CD14-positive monocyte (primary cell): ENCODE results near the gene SLC6A8. TPM values are rescaled to one million over a fixed set of nuclear protein-coding genes. Genes with fewer than 3 reads are reported as not detected.

Source experiments
- DNase-seq, 3 donors: peaks; one replicate each; pipeline ENCODE4 v3.0.0-alpha.2; 2011 to 2022
- H2AFZ ChIP-seq: 2 replicates; pipeline ENCODE4 v1.6.0; 2012; ENCODE audit warnings: mild to moderate bottlenecking, low read depth, low read length, inconsistent platforms; ENCODE audit not compliant: insufficient read depth, poor library complexity, severe bottlenecking
- H3K27ac ChIP-seq, 2 donors: 1 replicate in 1 of 2; 2 replicates in 1 of 2; pipeline ENCODE4 v1.5.1; 2012 to 2013; ENCODE audit warnings: low read length in 2 of 2, control low read depth in 1 of 2, inconsistent platforms in 1 of 2, low read depth in 1 of 2, mild to moderate bottlenecking in 1 of 2
- H3K27me3 ChIP-seq, 2 donors: one replicate each; pipeline versions ENCODE4 v1.6.0 to v1.6.1; 2011 to 2013; ENCODE audit warnings: low read length in 2 of 2; ENCODE audit not compliant: control insufficient read depth in 2 of 2, insufficient read depth in 2 of 2
- H3K36me3 ChIP-seq, 2 donors: replicated peaks in 1 of 2; 1 replicate in 1 of 2; 2 replicates in 1 of 2; pipeline versions ENCODE4 v1.5.1 to v1.6.1; 2012 to 2013; ENCODE audit warnings: low read length in 2 of 2, control low read depth in 1 of 2, inconsistent platforms in 1 of 2, mild to moderate bottlenecking in 1 of 2; ENCODE audit not compliant: insufficient read depth in 2 of 2, control insufficient read depth in 1 of 2
- H3K4me1 ChIP-seq, 2 donors: 1 replicate in 1 of 2; 2 replicates in 1 of 2; pipeline versions ENCODE4 v1.5.1 to v1.6.1; 2012 to 2013; ENCODE audit warnings: low read length in 2 of 2, control low read depth in 1 of 2, inconsistent platforms in 1 of 2, mild to moderate bottlenecking in 1 of 2, moderate library complexity in 1 of 2; ENCODE audit not compliant: insufficient read depth in 2 of 2, control insufficient read depth in 1 of 2
- H3K4me2 ChIP-seq: replicated peaks from 2 replicates; pipeline ENCODE3; 2012; ENCODE audit warnings: low read length, moderate library complexity, mild to moderate bottlenecking; ENCODE audit not compliant: poor library complexity, severe bottlenecking; ENCODE audit errors: extremely low read depth
- H3K4me3 ChIP-seq, 3 experiments: fragments of 200-600 bp in 1 of 3; sonication (generic) in 1 of 3; replicated peaks in 1 of 3; 1 replicate in 2 of 3; 2 replicates in 1 of 3; pipeline ENCODE4 v1.5.1; 2011 to 2013; ENCODE audit warnings: low read length in 3 of 3, mild to moderate bottlenecking in 3 of 3, control low read depth in 2 of 3, low read depth in 2 of 3, inconsistent platforms in 1 of 3, moderate library complexity in 1 of 3
- H3K79me2 ChIP-seq: 2 replicates; pipeline ENCODE4 v1.6.0; 2012; ENCODE audit warnings: mild to moderate bottlenecking, control low read depth, inconsistent platforms, low read length, moderate library complexity; ENCODE audit not compliant: insufficient read depth
- H3K9ac ChIP-seq: 2 replicates; pipeline ENCODE4 v1.6.0; 2017; ENCODE audit warnings: low read length, mild to moderate bottlenecking; ENCODE audit not compliant: insufficient read depth, poor library complexity, severe bottlenecking
- H3K9me3 ChIP-seq, 2 donors: replicated peaks in 1 of 2; 1 replicate in 1 of 2; 2 replicates in 1 of 2; pipeline versions ENCODE4 v1.5.1 to v1.6.1; 2012 to 2013; ENCODE audit warnings: low read length in 2 of 2, control low read depth in 1 of 2; ENCODE audit not compliant: control insufficient read depth in 1 of 2, insufficient read depth in 1 of 2
- H4K20me1 ChIP-seq: 2 replicates; pipeline ENCODE4 v1.6.0; 2012; ENCODE audit warnings: mild to moderate bottlenecking, low read length, control low read depth, moderate library complexity; ENCODE audit not compliant: insufficient read depth
- H3K27ac Mint-ChIP-seq, 7 donors: one replicate each; pipeline ENCODE4 v1.8.0; 2020; ENCODE audit warnings: mild to moderate bottlenecking in 7 of 7, mixed read lengths in 7 of 7, moderate library complexity in 6 of 7, inconsistent platforms in 2 of 7
- H3K27me3 Mint-ChIP-seq, 3 donors: one replicate each; pipeline ENCODE4 v1.8.0; 2021 to 2022; ENCODE audit warnings: low read depth in 3 of 3, mild to moderate bottlenecking in 3 of 3, mixed read lengths in 3 of 3, moderate library complexity in 3 of 3, inconsistent platforms in 1 of 3
- H3K36me3 Mint-ChIP-seq, 2 donors: one replicate each; pipeline ENCODE4 v1.8.0; 2020; ENCODE audit warnings: mixed read lengths in 2 of 2, inconsistent platforms in 1 of 2, mild to moderate bottlenecking in 1 of 2
- H3K4me1 Mint-ChIP-seq: one replicate; pipeline ENCODE4 v1.8.0; 2020; ENCODE audit warnings: mild to moderate bottlenecking, mixed read lengths
- H3K4me3 Mint-ChIP-seq, 2 donors: one replicate each; pipeline ENCODE4 v1.8.0; 2020; ENCODE audit warnings: mild to moderate bottlenecking in 2 of 2, mixed read lengths in 2 of 2, moderate library complexity in 1 of 2
- H3K9me3 Mint-ChIP-seq, 7 donors: one replicate each; pipeline ENCODE4 v1.8.0; 2020 to 2022; ENCODE audit warnings: mixed read lengths in 7 of 7, mild to moderate bottlenecking in 6 of 7, moderate library complexity in 6 of 7, inconsistent platforms in 2 of 7
- CTCF ChIP-seq: fragments of 200-600 bp; IDR thresholded peaks from one replicate; pipeline ENCODE4 v1.8.0; 2022; ENCODE audit warnings: antibody characterized with exemption, mild to moderate bottlenecking
- WGBS: methylation state at CpG from one replicate; pipeline ENCODE4 v1.1.5; 2013; ENCODE audit warnings: missing lambda C conversion rate; ENCODE audit not compliant: insufficient coverage; 5-methylcytosine and 5-hydroxymethylcytosine counted together
- intact Hi-C, 2 donors: fragments of 100-400 bp; cut with micrococcal nuclease; formaldehyde crosslinking; loops; one replicate each; pipeline versions ENCODE4 v1.15.0 to v1.15.1; 2023
- polyA plus RNA-seq, 3 donors: library from polyadenylated mRNA; depleted of rRNA in 1 of 3; unstranded in 2 of 3; stranded (reverse) in 1 of 3; fragments of 300-500 nt in 2 of 3; fragments of >200 nt in 1 of 3; fragmentation: Illumina TruSeq in 2 of 3; gene quantifications; 1 replicate in 2 of 3; 2 replicates in 1 of 3; pipeline ENCODE4 v1.2.3, GENCODE V29; 2012 to 2021

Gene SLC6A8
- polyA plus RNA-seq, 3 donors, result 0.23 to 5.6 (median 0.85) TPM

GRCh38 chrX:153684467-153685155 lies 3.1 kb upstream of the SLC6A8 start:
- no peak overlapping the region for H3K4me3 Mint-ChIP-seq
- H3K4me1 ChIP-seq, result no peaks in the 10 kb centered on the region
- peaks cover 4 to 40% of the 10 kb centered on the region in 2 donors for H3K27me3 ChIP-seq
- no peak for DNase-seq
- peaks cover 3 to 10% of the 10 kb centered on the region in 2 donors for H3K9me3 ChIP-seq
- intact Hi-C loops, result no loop called here
- H3K27ac Mint-ChIP-seq, result no peak overlapping the region
- peaks cover 27 to 63% (median 44%) of the 10 kb centered on the region in 3 donors for H3K27me3 Mint-ChIP-seq
- no peaks in the 10 kb centered on the region for H3K36me3 ChIP-seq
- WGBS, result 83% methylated on average over 2 of the region's 21 CpGs
- H3K27ac ChIP-seq, result no peak overlapping the region
- no peak overlapping the region for H3K9ac ChIP-seq
- no peak overlapping the region for H2AFZ ChIP-seq
- peaks cover 2 to 3% of the 10 kb centered on the region in 2 donors for H3K36me3 Mint-ChIP-seq
- TF ChIP-seq CTCF, result no peak
- peaks cover 12% of the 10 kb centered on the region for H3K4me1 Mint-ChIP-seq
- H3K79me2 ChIP-seq, result no peaks in the 10 kb centered on the region
- H3K4me2 ChIP-seq, result no peak overlapping the region
- peaks cover 0 to 19% (median 9%) of the 10 kb centered on the region in 7 donors for H3K9me3 Mint-ChIP-seq
- H4K20me1 ChIP-seq, result no peaks in the 10 kb centered on the region
- no peak overlapping the region for H3K4me3 ChIP-seq

GRCh38 chrX:153685156-153685536 lies 2.6 kb upstream of the SLC6A8 start:
- no peaks in the 10 kb centered on the region for H3K36me3 ChIP-seq
- no peaks in the 10 kb centered on the region for H4K20me1 ChIP-seq
- no peak overlapping the region for H2AFZ ChIP-seq
- Mint-ChIP-seq H3K36me3 (peaks cover 2 to 3% of the 10 kb centered on the region in 2 donors), H3K4me1 (peaks cover 12% of the 10 kb centered on the region), H3K9me3 (peaks cover 0 to 19% (median 9%) of the 10 kb centered on the region in 7 donors), H3K27me3 (peaks cover 27 to 62% (median 44%) of the 10 kb centered on the region in 3 donors), H3K27ac (no peak overlapping the region), H3K4me3 (no peak overlapping the region)
- no peak overlapping the region for H3K9ac ChIP-seq
- no peak overlapping the region for H3K27ac ChIP-seq
- H3K9me3 ChIP-seq, result peaks cover 3 to 10% of the 10 kb centered on the region in 2 donors
- WGBS, result 62% methylated on average over 11 of the region's 21 CpGs
- H3K4me2 ChIP-seq, result no peak overlapping the region
- no peak overlapping the region for H3K4me3 ChIP-seq
- H3K27me3 ChIP-seq, result peaks cover 4 to 45% of the 10 kb centered on the region in 2 donors
- intact Hi-C loops, result no loop called here
- H3K79me2 ChIP-seq, result no peaks in the 10 kb centered on the region
- no peaks in the 10 kb centered on the region for H3K4me1 ChIP-seq
- DNase-seq, result no peak
- no peak for TF ChIP-seq CTCF
